Subcutaneous adipose tissue (tissue), 4 donors: ENCODE measurements around the gene CLIC1. TPM values are rescaled to one million over a fixed set of nuclear protein-coding genes. Genes with fewer than 3 reads are reported as not detected.

Source experiments
- CTCF ChIP-seq: fragments of 450-650 bp; IDR thresholded peaks from one replicate; pipeline ENCODE4 v1.5.1; 2016; ENCODE audit warnings: low read depth, mild to moderate bottlenecking, control low read depth, antibody characterized with exemption, moderate library complexity
- total RNA-seq, 4 donors: library from RNA; depleted of rRNA; stranded (reverse); fragments of >200 nt; gene quantifications; one replicate each; pipeline ENCODE4 v1.1.0, GENCODE V29; 2016

The CLIC1 gene
- total RNA-seq, 4 donors from 2014 or later: 181 to 503 (median 311) TPM

GRCh38 chr6:31734821-31735406 is 1.4 kb downstream of the CLIC1 start:
- no peak for TF ChIP-seq CTCF

DNA sequence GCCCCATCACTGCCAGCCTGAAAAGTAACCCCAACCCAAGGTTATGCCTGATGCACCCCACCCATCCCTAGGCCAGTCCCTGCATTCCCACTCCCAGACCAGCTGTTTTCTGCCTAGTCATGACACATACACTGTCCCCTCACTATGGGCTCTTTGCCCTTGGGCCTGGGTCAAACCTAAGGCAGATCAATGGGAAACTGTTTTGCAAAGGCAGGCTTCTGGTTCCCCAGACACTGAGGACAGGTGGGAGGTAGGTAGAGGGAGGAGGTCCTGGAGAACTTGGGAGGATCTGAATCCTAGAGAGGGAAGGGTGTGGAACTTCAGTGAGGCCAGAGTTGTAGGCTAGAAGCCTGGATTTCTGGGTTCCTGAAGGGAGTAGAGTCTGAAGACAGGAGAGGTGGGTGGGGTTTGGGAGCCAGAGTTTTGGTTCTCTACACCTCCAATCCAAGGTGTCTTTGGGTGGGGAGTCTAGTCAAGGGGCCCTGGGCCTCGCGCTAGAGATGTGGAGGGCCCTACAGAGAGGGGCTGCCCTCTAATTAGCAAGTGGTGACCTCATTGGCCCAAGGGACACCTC is 2.0 kb downstream of the CLIC1 start:
- TF ChIP-seq CTCF: no peak

DNA sequence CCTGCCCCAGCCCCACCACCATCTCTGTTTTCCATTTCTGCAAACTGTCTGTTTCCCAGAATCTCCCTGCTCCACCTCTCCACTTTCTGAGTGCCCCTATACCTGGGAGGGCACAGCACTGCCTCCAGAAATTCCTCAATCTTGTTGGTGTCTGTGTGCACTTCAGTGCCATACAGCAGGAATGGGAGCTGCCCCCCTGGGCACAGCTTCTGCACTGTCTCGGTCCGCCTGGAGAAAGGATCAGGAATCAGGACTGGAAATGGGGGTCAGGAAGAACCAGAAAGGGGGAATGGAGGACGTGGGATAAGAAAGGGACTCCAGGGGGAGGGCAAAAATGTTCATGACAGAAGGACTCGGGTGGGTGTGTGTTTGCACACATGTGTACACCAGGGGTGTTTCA is 2.6 kb downstream of the CLIC1 start:
- no peak for TF ChIP-seq CTCF

DNA sequence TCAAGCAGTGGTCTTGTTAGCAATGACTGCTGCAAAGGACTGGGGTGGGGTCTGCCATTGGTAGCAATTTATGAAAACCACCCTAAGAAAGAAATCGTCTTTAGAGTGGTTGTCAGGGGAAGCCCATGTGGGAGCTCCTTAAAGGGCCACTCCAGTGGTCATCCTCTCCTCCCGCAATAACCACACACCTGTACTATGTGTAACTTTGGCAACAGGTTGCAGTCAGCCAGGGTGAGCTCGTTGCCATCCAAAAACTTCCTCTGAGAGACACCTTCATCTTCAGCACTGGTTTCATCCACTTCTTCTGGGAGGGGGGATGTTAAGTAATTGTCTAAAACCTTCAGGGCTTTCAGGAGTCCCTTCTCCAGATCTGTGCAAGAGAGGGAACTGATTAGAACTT is 4.3 kb downstream of the CLIC1 start:
- no peak for TF ChIP-seq CTCF

DNA sequence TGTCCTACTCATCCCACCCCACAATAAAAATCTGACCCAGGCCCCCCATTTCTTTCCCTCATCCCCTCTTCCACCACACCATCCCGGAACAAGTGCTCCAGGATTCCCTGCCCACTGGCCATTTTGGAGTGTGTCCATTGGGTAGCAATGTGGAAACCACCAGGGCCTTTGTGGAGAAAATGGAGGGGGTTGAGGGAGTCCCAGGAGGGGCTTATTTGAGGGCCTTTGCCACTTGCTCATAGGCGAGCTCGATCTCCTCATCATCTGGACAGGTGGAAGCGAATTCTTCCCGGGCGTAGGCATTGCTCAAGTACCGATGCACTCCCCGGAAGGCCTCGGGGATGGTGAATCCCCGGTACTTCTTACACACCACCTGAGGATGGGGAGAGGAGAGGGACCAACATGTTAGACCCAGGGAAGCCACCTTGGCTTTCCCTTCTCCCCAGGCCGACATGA is 5.7 kb downstream of the CLIC1 start:
- no peak for TF ChIP-seq CTCF

DNA sequence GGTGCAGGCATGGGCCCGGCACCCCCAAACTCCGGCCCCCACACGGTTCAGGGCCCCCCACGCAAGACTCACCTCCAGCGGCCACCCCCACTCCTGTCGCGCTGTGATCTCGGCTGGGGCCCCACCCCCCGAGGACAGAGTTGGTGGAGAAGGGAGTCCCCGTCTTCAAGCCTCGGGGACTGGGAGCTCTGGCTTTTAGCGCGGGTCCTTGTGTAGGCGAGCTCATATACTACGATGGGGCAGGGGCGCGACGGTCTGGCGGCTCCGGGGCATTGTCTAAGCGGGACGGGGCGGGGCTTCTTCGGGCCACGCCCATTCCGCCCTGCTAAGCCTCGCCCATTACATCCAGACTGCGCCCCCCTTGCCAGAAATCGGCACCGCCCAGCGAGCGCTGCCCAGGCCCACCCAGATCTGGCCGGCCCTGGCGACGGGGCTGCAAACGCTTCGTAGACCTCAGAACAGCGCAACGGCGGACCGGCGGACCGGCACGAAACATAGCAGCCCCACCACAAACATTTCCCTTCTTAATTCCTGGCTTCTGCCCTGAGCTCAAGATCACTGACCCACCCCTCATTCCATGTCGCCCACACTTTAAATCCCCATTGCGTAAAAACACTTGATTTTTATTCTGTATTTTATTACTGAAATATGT is 6.2 kb downstream of the CLIC1 start:
- TF ChIP-seq CTCF: no peak

GRCh38 chr6:31729515-31729978 is 6.8 kb downstream of the CLIC1 start:
- TF ChIP-seq CTCF: no peak
